GM23338 (cell line): ENCODE data around the gene KIF2A. TPM values are rescaled to one million over a fixed set of nuclear protein-coding genes. Genes with fewer than 3 reads are reported as not detected.

ENCODE experiments used
- ATAC-seq: fragments of 200-7000 bp; cut with Tn5 transposase; 3 replicates; pipeline ENCODE4 v1.9.1; 2020
- DNase-seq: peaks from one replicate; pipeline ENCODE4 v3.0.0-alpha.2; 2015; ENCODE audit warnings: low spot score
- H2AFZ ChIP-seq: fragments of 200-600 bp; sonication (generic); 2 replicates; pipeline ENCODE4 v1.8.0; 2016; ENCODE audit warnings: antibody characterized with exemption, mild to moderate bottlenecking, moderate library complexity
- H3F3A ChIP-seq: fragments of 200-600 bp; sonication (generic); replicated peaks from 2 replicates; pipeline ENCODE4 v1.8.0; 2017; ENCODE audit warnings: antibody characterized with exemption, mixed run types, low read depth
- H3K27ac ChIP-seq: fragments of 200-600 bp; sonication (generic); 2 replicates; pipeline ENCODE4 v1.6.1; 2016; ENCODE audit warnings: low read depth
- H3K27me3 ChIP-seq: fragments of 200-600 bp; sonication (generic); 2 replicates; pipeline ENCODE4 v1.8.0; 2016; ENCODE audit warnings: mild to moderate bottlenecking, mixed run types, moderate library complexity; ENCODE audit not compliant: insufficient read depth
- H3K36me3 ChIP-seq: fragments of 200-600 bp; sonication (generic); 2 replicates; pipeline ENCODE4 v1.8.0; 2016; ENCODE audit warnings: mild to moderate bottlenecking; ENCODE audit not compliant: insufficient read depth
- H3K4me1 ChIP-seq: fragments of 200-600 bp; sonication (generic); 2 replicates; pipeline ENCODE4 v1.8.0; 2016; ENCODE audit warnings: mild to moderate bottlenecking, moderate library complexity; ENCODE audit not compliant: insufficient read depth
- H3K4me2 ChIP-seq: fragments of 200-600 bp; sonication (generic); 2 replicates; pipeline ENCODE4 v1.7.1; 2017; ENCODE audit warnings: mixed run types
- H3K4me3 ChIP-seq: fragments of 200-600 bp; sonication (generic); 2 replicates; pipeline ENCODE4 v1.6.1; 2016; ENCODE audit warnings: mixed run types
- H3K79me2 ChIP-seq: fragments of 200-600 bp; sonication (generic); replicated peaks from 2 replicates; pipeline ENCODE4 v1.8.0; 2017; ENCODE audit warnings: mild to moderate bottlenecking; ENCODE audit not compliant: insufficient read depth
- H3K9me2 ChIP-seq: fragments of 200-600 bp; sonication (generic); 2 replicates; pipeline ENCODE4 v1.8.0; 2017; ENCODE audit not compliant: insufficient read depth
- H4K20me1 ChIP-seq: fragments of 200-600 bp; sonication (generic); replicated peaks from 2 replicates; pipeline ENCODE4 v1.8.0; 2017; ENCODE audit warnings: mild to moderate bottlenecking; ENCODE audit not compliant: insufficient read depth
- H3K27ac Mint-ChIP-seq: 2 replicates; pipeline ENCODE4 v1.8.0; 2020; ENCODE audit warnings: inconsistent platforms, mild to moderate bottlenecking, moderate library complexity, mixed read lengths
- H3K27me3 Mint-ChIP-seq: 3 replicates; pipeline ENCODE4 v1.8.0; 2022; ENCODE audit warnings: low read depth, mild to moderate bottlenecking, moderate library complexity, mixed read lengths, inconsistent platforms; ENCODE audit not compliant: insufficient read depth, poor library complexity
- H3K36me3 Mint-ChIP-seq: 3 replicates; pipeline ENCODE4 v1.8.0; 2021; ENCODE audit warnings: low read depth, mild to moderate bottlenecking, inconsistent platforms, moderate library complexity, mixed read lengths
- H3K4me1 Mint-ChIP-seq: 3 replicates; pipeline ENCODE4 v1.8.0; 2020; ENCODE audit warnings: mild to moderate bottlenecking, inconsistent platforms, mixed read lengths
- H3K4me3 Mint-ChIP-seq: 3 replicates; pipeline ENCODE4 v1.8.0; 2021; ENCODE audit warnings: moderate library complexity, mild to moderate bottlenecking, inconsistent platforms, mixed read lengths
- H3K9me3 Mint-ChIP-seq: 3 replicates; pipeline ENCODE4 v1.8.0; 2020; ENCODE audit warnings: moderate library complexity, mild to moderate bottlenecking, inconsistent platforms, mixed read lengths
- CREB1 ChIP-seq: fragments of 250-450 bp; sonication (Bioruptor Pico); IDR thresholded peaks from 2 replicates; pipeline ENCODE4 v1.5.0; 2020; ENCODE audit warnings: low read depth, mild to moderate bottlenecking, moderate library complexity
- EZH2 ChIP-seq: fragments of 200-600 bp; sonication (generic); IDR thresholded peaks from one replicate; pipeline ENCODE4 v1.8.0; 2017; ENCODE audit warnings: antibody characterized with exemption, mild to moderate bottlenecking, low read depth; ENCODE audit not compliant: unreplicated experiment
- JUNB ChIP-seq: IDR thresholded peaks from one replicate; pipeline ENCODE4 v1.6.1; 2016; ENCODE audit warnings: antibody characterized with exemption; ENCODE audit not compliant: unreplicated experiment
- ZNF462 ChIP-seq: fragments of 250-450 bp; sonication (Bioruptor Pico); IDR thresholded peaks from 2 replicates; pipeline ENCODE4 v1.5.0; 2020; ENCODE audit warnings: mild to moderate bottlenecking, moderate library complexity
- polyA plus RNA-seq: library from polyadenylated mRNA; unstranded; fragments of >200 nt; fragmentation: Nextera tagmentation; extraction: Ambion mirVana; gene quantifications from 2 replicates; pipeline ENCODE4 v1.2.1, GENCODE V29; 2016
- total RNA-seq: library from RNA; depleted of rRNA; stranded (reverse); fragments of >200 nt; shearing (Covaris generic); gene quantifications from 2 replicates; pipeline ENCODE4 v1.2.3, GENCODE V29; 2014

Gene KIF2A
- total and polyA plus RNA-seq, 2 experiments from 2014 or later = 120 to 122 TPM

GRCh38 chr5:62260513-62260912 is 45.5 kb upstream of the KIF2A start:
- H4K20me1 ChIP-seq = no peaks in the 10 kb centered on the region
- H3K9me3 Mint-ChIP-seq = no peaks in the 10 kb centered on the region
- no peak for TF ChIP-seq ZNF462
- no peak for TF ChIP-seq EZH2
- ATAC-seq (no peak), DNase-seq (no peak)
- no peaks in the 10 kb centered on the region for H3K79me2 ChIP-seq
- no peak overlapping the region for H3K4me3 ChIP-seq
- peaks cover 9% of the 10 kb centered on the region for H3K4me1 Mint-ChIP-seq
- H3K4me3 Mint-ChIP-seq = no peak overlapping the region
- H3K36me3 Mint-ChIP-seq = no peaks in the 10 kb centered on the region
- no peaks in the 10 kb centered on the region for H3K36me3 ChIP-seq
- peaks cover 2% of the 10 kb centered on the region for H3K27me3 Mint-ChIP-seq
- no peak overlapping the region for H3K27ac Mint-ChIP-seq
- H3K4me1 ChIP-seq = no peaks in the 10 kb centered on the region
- H3F3A ChIP-seq = no peaks in the 10 kb centered on the region
- H3K9me2 ChIP-seq = no peaks in the 10 kb centered on the region
- H2AFZ ChIP-seq = no peak overlapping the region
- no peaks in the 10 kb centered on the region for H3K27me3 ChIP-seq
- no peak overlapping the region for H3K27ac ChIP-seq
- H3K4me2 ChIP-seq = no peak overlapping the region

GRCh38 chr5:62263401-62263800 is 42.6 kb upstream of the KIF2A start:
- Histone ChIP-seq H3K4me3 (no peak overlapping the region), H3K4me2 (no peak overlapping the region), H3K27ac (no peak overlapping the region), H3K9me2 (no peaks in the 10 kb centered on the region), H3K36me3 (no peaks in the 10 kb centered on the region), H4K20me1 (no peaks in the 10 kb centered on the region), H3K4me1 (0 out of 2 replicates have a peak, but pooled peaks cover 2% of the 10 kb centered on the region), H2AFZ (no peak overlapping the region), H3K79me2 (no peaks in the 10 kb centered on the region), H3K27me3 (no peaks in the 10 kb centered on the region), H3F3A (no peaks in the 10 kb centered on the region)
- Mint-ChIP-seq H3K9me3 (no peaks in the 10 kb centered on the region), H3K4me1 (peaks cover 17% of the 10 kb centered on the region), H3K27me3 (no peaks in the 10 kb centered on the region), H3K36me3 (no peaks in the 10 kb centered on the region), H3K4me3 (no peak overlapping the region), H3K27ac (no peak overlapping the region)
- TF ChIP-seq CREB1 (no peak), ZNF462 (no peak), JUNB (no peak), EZH2 (no peak)
- ATAC-seq = no peak
- no peak for DNase-seq
